Measurements from ENCODE around the gene TIGD3.

GRCh38 chr11:65377777-65378176 is 23.2 kb downstream of the TIGD3 start:
- TF ChIP-seq SUZ12 (IDR thresholded peaks at IDR 0.05; ENCODE audit: extremely low read depth, insufficient read depth, insufficient read length): no peak
- no peak for TF ChIP-seq YY1 (IDR thresholded peaks at IDR 0.05; ENCODE audit: insufficient read depth, insufficient read length)
